ENCODE results near the gene SMARCB1. TPM values are rescaled to one million over a fixed set of nuclear protein-coding genes. Genes with fewer than 3 reads are reported as not detected.

The SMARCB1 gene
- total and polyA plus RNA-seq, 2 donors (not counting 3 experiments of a cell fraction or from before 2014, with no cell fraction given) = 113 to 148 TPM

GRCh38 chr22:23767673-23768548, 18.9 kb upstream of the SMARCB1 start, which contains the start of gene CHCHD10:
Gene CHCHD10, minus strand, starts transcription at chr22:23767972. Its CDS starts 98 bp downstream, at chr22:23767874.
- TF ChIP-seq JUN (IDR thresholded peaks at IDR 0.05; ENCODE audit: borderline replicate concordance, insufficient read depth, insufficient read length, low read depth) (no peak), GATA2 (IDR thresholded peaks at IDR 0.05; ENCODE audit: insufficient read depth, insufficient read length, low read depth, low read length) (no peak), CTCF (IDR thresholded peaks at IDR 0.05; ENCODE audit: extremely low read depth in 1 of 2, insufficient read depth in 1 of 2, low read depth in 1 of 2, low read length in 2 of 2) (peak; percentile 81 to 93), POLR2AphosphoS5 (IDR thresholded peaks at IDR 0.05; ENCODE audit: insufficient read depth, low read depth, low read length) (peak; percentile 18), EZH2 (IDR thresholded peaks at IDR 0.05; ENCODE audit: borderline replicate concordance, low read depth, low read length, severe bottlenecking) (no peak), MAX (IDR thresholded peaks at IDR 0.05; ENCODE audit: insufficient read depth, insufficient read length) (peak; percentile 7), MYC (IDR thresholded peaks at IDR 0.05; ENCODE audit: low read depth, low read length) (no peak), FOS (IDR thresholded peaks at IDR 0.05; ENCODE audit: borderline replicate concordance, insufficient read depth, low read length) (no peak), POLR2A (IDR thresholded peaks at IDR 0.05; ENCODE audit: low read depth, low read length) (peak; percentile 62)
- intact Hi-C loops (cut with micrococcal nuclease) (loop anchor here (1.0 to 5.0 kb wide), 4 partner anchors 17 to 226 kb away; partner anchors contain the start of genes DERL3 and ZNF70), dilution Hi-C loops (cut with MboI; ENCODE audit: extremely low pct_ligation_motif_present, low sequenced_read_pairs) (no loop called here)
- CTCF ChIA-PET = interaction anchor here (0.7 to 4.6 kb wide), 5 partner anchors 13 to 82 kb away, joined by 3 to 63 read pairs (median 3); no protein-coding TSS in a partner anchor
- Histone ChIP-seq H3K79me2 (ENCODE audit: control insufficient read depth, insufficient read depth, low read length) (peaks cover 2% of the 10 kb centered on the region), H4K20me1 (replicated peaks; ENCODE audit: control insufficient read depth, extremely low read depth, insufficient read depth, low read length) (no peaks in the 10 kb centered on the region), H3K9me1 (replicated peaks; ENCODE audit: control insufficient read depth, extremely low read depth, insufficient read depth, low read length) (no peaks in the 10 kb centered on the region), H3K36me3 (ENCODE audit: control insufficient read depth in 2 of 2, extremely low read depth in 1 of 2, insufficient read depth in 2 of 2, low read length in 2 of 2) (peaks cover 0 to 3% of the 10 kb centered on the region in 2 experiments), H3K4me1 (ENCODE audit: control insufficient read depth, extremely low read depth, insufficient read depth, low read length) (peaks cover 22% of the 10 kb centered on the region), H3K27me3 (ENCODE audit: control insufficient read depth in 2 of 2, insufficient read depth in 2 of 2, low read length in 2 of 2) (no peaks in the 10 kb centered on the region), H3K27ac (ENCODE audit: insufficient read depth, low read depth, low read length) (peak within 1 kb of the TSS; percentile 43), H2AFZ (ENCODE audit: low read depth, low read length) (peak within 1 kb of the TSS; percentile 99), H3K9me3 (replicated peaks; ENCODE audit: control insufficient read depth, insufficient read depth, low read length) (no peaks in the 10 kb centered on the region), H3K4me2 (ENCODE audit: insufficient read depth, low read length) (peak within 1 kb of the TSS; percentile 94), H3K9ac (replicated peaks; ENCODE audit: extremely low read depth, insufficient read depth, low read length) (peak within 1 kb of the TSS; percentile 49), H3K4me3 (replicated peaks in 1 of 3; ENCODE audit: insufficient read depth in 1 of 3, low read depth in 1 of 3, low read length in 3 of 3) (peak within 1 kb of the TSS; percentile 47 to 74 (median 55))
- POLR2A ChIA-PET = no interaction called here
- DNase-seq (ENCODE audit: low read depth, low spot score) = peak; percentile 73
- FAIRE-seq = peak; percentile 64
- no TSS peak for BruUV-seq (replicated peaks)

Data from endothelial cell of umbilical vein (primary cell).